ENCODE measurements around the gene EPX.
"Not testable (repeated sequence)": the region's sequence is repeated elsewhere in the genome, so short reads cannot be mapped to it uniquely, and the experiment has no call there.

Gene EPX, protein sequence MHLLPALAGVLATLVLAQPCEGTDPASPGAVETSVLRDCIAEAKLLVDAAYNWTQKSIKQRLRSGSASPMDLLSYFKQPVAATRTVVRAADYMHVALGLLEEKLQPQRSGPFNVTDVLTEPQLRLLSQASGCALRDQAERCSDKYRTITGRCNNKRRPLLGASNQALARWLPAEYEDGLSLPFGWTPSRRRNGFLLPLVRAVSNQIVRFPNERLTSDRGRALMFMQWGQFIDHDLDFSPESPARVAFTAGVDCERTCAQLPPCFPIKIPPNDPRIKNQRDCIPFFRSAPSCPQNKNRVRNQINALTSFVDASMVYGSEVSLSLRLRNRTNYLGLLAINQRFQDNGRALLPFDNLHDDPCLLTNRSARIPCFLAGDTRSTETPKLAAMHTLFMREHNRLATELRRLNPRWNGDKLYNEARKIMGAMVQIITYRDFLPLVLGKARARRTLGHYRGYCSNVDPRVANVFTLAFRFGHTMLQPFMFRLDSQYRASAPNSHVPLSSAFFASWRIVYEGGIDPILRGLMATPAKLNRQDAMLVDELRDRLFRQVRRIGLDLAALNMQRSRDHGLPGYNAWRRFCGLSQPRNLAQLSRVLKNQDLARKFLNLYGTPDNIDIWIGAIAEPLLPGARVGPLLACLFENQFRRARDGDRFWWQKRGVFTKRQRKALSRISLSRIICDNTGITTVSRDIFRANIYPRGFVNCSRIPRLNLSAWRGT

DNA sequence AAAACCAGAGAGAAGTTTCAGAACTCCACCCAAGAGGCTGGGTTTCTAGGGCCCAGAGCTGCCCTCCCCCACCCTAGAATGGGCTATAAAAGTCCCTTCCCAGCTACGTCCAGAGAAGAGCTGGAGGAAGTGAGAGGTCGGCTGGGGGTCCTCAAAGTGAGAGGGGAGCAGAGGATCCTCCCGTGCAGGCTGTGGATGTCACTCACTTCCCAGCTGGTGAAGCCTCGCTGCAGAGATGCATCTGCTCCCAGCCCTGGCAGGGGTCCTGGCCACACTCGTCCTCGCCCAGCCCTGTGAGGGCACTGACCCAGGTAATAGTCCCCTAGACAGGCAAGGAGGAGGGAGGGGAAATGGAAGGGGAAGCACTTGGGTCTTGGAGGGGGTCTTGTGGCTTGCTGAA, at the start of gene EPX:
Gene EPX (plus strand): TSS at position 115 of the 400 bp plus-strand sequence. CDS start 121 bp downstream, at position 236.
- no peak for FAIRE-seq

DNA sequence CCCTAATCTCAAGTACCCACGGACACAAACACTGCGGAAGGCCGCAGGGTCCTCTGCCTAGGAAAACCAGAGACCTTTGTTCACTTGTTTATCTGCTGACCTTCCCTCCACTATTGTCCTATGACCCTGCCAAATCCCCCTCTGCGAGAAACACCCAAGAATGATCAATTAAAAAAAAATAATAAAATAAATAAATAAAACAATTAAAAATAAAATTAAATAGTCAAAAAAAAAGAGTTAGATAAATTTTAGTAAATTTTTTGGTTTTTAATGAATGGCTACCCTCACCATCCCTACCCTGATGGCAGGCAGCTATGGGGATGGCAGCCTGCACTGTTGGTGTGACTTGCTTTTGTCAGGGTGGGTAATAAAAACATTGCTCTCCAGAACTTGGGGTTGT, 49.2 kb upstream of the EPX start:
- not testable (repeated sequence) for FAIRE-seq

DNA sequence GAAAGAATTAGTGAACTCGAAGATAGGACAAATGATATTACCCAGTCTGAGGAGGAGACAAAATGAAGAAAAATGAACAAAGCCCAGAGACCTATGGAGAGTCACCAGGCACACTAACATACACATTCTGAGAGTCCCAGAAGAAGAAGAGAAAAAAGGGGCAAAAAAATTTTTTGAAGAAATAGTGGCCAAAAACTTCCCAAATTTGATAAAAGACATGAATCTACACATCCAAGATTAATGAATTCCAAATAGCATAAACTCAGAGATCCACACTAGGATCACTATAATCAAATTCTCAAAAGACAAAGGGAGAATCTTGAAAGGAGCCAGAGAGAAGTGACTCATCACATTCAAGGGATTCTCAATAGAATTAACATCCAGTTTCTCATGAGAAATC, 47.7 kb upstream of the EPX start:
- FAIRE-seq = no peak

DNA sequence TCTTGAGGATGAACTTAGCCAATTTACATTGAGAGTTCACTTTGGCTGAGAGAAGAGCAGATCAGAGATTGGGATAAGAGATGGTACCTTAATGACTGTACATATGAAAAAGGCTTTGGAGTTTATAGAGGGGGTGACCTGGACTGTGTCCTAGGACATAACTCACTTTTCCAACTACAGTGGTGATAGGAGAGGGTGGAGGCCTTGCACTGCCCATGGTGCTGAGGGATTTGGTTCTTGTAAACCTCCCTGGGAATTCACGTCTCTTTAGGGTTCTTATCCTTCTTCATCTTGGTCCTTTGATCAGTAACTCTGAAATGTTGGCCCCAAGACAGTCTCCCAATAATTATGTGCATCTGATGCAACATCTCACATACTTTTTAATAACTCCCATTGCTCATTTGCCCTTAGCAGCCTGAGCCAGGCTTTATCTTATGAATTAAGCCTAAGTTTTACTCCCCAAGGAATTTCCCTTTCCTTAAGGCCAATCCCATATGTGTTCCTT, 44.5 kb upstream of the EPX start, which contains the start of gene OR4D1:
Gene OR4D1 (plus strand): TSS at position 455 of the 505 bp plus-strand sequence. CDS start 6,770 bp downstream, outside the sequence.
- no peak for FAIRE-seq

DNA sequence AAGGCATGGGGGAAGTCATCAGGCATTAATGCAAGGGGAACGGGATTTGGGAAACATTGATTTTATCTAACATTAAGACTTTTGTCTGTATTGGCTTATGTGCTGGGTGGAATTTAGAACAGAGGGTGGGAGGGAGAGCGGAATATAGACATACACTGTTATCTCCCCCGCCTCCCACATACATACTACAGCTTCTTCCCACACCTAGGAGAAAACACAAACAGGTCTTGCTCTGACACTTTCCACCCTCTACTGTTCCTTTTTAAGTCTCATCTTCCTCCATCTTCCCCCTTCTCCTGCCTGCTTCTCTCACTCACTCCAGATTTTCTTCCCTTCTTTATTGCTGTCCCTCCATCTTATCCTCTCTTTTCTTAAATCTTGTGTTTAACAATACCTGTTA, 43.9 kb upstream of the EPX start:
- no peak for FAIRE-seq

- no peak for FAIRE-seq
Measured at GRCh38 chr17:58150394-58150793, 42.1 kb upstream of the EPX start.

DNA sequence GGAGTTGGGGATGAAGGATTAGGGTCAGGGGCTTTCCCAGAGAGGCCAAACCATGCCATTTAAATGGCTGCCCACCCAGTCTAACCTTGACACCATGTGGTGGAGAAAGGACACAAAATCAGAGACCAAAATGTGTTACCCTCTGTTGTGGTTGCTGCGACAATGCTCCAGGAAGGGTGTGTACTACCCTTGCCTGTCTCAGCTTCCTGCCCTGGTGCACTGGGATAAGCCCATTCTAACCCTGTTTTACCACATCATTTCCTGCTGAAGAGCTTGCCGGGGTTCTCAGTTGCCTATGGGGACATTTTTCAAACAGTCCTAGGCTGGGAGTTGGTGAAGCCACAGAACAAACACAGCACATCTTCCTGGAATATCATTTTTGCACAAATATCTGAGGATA, 39.5 kb upstream of the EPX start:
- no peak for FAIRE-seq

DNA sequence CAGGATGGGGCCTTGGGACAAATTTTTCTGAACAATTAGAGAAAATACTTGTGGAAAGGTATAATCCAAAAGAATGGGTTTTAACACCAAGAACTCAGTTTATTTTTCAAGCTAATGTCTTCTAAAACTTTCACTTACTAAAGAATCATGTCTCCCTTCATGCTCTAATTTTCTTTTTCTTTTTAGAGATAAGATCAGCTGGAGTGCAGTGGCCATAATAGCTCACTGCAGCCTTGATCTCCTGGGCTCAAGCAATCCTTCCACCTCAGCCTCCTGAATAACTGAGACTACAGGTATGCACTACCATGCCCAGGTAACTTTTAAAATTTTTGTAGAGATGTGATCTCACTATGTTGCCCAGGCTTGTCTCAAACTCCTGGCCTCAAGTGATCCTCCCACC, 38.9 kb upstream of the EPX start:
- FAIRE-seq = no peak

GRCh38 chr17:58156839-58157803, 35.4 kb upstream of the EPX start:
- FAIRE-seq = no peak

DNA sequence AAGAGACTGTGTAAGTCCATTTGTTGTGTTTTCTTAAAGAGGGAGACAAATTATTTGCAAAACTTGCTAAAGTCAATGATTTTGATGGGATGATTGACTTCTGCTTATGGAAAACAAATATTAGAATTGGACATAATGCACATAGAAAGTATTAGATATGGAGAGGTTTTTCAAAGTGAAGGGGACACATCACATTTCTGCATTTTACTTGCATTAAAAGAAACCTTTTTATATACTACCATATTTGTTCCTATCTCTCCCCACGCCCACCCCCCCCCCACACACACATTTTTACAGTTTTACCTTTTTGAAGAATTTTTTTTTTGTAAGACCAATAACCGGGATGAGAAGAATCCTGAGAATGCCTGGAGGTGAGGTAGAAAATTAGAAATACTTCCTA, 34.3 kb upstream of the EPX start:
- no peak for FAIRE-seq

DNA sequence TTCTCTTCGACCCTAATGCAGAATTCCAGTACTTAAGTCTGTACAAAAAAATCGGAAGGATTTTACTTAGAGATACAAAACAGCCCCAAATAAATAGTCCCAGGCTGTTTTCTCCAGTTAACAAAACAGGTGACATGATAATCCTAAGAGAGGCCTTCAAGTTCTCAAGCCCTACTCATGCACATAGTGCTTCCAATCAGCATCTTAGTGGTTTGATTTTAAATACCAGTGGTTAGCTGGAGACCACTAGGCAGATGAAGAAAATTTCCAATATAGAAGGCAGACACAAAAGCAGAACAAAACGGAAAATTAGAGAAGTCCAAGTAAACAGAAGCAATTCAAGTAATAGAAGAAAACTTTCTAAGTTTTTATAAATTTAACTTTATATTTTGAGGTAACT, 31.0 kb upstream of the EPX start:
- no peak for FAIRE-seq

DNA sequence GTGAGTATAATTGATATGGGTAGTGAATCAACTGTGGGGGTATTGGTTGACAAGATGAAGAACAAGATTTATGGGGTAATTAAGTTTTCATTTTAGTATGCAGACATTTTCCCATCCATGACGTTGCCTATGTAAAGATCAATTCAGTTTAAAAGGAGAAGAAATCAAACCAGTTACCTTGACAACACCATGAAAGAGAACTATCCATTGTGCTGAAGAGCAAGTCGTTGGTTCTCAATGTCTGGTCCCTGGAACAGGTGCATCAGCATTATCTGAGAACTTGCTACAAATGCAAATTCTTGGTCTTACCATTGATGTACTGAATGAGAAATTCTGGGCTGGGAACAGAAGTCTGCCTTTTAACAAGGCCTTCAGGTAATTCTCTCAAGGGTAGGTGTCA, 26.5 kb upstream of the EPX start:
- FAIRE-seq = no peak

DNA sequence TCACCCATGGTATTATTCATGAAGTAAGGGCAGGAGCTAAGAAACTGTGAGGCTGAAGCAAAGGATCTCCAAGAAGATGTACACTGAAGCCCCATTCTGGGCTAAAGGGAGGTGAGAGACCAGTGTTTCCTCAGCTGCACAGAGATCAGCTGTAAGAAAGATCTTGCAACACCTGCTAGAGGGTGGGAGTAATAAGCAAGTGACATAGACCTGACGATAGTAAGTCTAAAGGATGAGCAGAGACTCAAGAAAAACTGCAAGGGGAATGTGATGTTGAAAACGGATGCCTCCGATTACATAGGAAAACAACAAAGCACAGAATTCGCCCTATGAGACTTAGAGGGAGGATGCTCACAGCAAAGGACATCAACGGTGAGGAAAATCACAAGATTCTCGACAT, 25.8 kb upstream of the EPX start, which contains the start of gene OR4D2:
Gene OR4D2 (plus strand): TSS at position 301 of the 400 bp plus-strand sequence. CDS start 2,674 bp downstream, outside the sequence.
- FAIRE-seq = no peak

GRCh38 chr17:58170622-58171021, 21.9 kb upstream of the EPX start:
- FAIRE-seq = no peak

GRCh38 chr17:58172369-58173071, 20.0 kb upstream of the EPX start:
- no peak for FAIRE-seq

DNA sequence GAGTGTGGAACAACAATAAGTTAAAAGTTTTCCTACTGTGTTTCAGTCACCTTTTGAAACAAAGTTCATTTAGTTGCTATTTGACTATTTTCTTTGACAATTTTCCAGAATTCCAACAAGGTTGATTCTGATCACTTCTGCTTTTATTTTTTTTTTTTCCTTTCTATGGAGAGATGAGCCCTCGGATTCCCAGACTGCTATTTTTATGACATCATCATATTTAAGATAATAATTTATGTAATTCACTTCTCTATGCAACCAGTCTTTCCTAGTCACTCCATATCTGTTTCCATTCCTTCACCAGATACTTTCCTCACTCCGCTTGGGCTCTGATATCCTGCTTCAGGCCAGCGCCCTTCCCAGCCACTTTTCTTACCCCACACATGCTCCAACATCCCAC, 17.7 kb upstream of the EPX start:
- FAIRE-seq = no peak

DNA sequence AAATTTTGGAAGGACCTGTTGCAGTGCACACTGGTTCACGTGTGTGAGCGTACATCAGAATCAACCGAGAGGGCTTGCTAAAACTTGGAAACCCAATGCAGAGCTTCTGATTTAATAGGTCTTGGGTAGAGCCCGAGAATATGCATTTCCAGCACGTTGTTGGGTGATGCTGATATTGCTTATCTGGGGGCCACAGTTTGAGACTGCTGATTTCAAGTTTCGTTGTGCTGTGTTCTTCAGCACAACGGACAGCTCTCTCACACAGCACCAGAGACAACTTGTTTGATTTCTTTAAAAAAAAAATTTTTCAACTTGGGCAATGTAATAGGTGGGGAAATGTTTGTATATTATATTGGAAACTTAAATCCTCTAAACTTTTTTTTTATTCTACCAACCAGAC, 16.3 kb upstream of the EPX start:
- FAIRE-seq = no peak

- FAIRE-seq = no peak
Measured at GRCh38 chr17:58181796-58182195, 10.7 kb upstream of the EPX start.

DNA sequence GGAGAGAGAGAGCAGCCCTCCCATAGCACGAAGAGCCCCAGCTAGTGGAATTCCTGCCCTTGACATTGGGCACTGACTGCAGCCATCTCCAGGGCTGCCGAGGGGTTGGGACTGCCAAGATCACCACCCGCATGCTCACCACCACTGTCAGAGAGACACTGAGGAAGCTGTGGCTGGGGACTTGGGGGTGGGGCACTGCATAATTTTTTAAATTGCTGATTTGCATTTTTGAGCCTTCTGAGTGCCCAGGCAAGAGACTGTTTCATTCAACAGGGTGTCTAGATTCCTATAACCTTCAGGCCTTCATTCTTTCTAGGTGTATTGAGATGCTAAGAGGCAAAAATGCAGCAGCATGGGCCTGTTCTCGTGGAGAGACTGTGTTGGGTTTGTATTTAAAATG, 9.0 kb upstream of the EPX start:
- FAIRE-seq = no peak

- no peak for FAIRE-seq
Measured at GRCh38 chr17:58184308-58184985, 8.1 kb upstream of the EPX start.

All from endometrium (tissue), 2 donors.